Left lung (tissue), 10 donors: Measurements from ENCODE around the gene ANG. TPM values are rescaled to one million over a fixed set of nuclear protein-coding genes. Genes with fewer than 3 reads are reported as not detected.
A peak's percentile ranks its signal among the peaks of the same experiment; 100 is the strongest.

Experiments
- ATAC-seq: fragments of 200-7000 bp; cut with Tn5 transposase; one replicate; pipeline ENCODE4 v1.9.1; 2020; ENCODE audit warnings: moderate library complexity
- DNase-seq, 4 donors: peaks; one replicate each; pipeline ENCODE4 v3.0.0-alpha.2; 2013 to 2020
- H3K27ac ChIP-seq, 2 donors: fragments of 200-600 bp; sonication (generic) in 1 of 2; one replicate each; pipeline versions ENCODE4 v1.5.0 to v1.8.0; 2020 to 2021
- H3K27me3 ChIP-seq, 2 donors: fragments of 200-600 bp; sonication (generic) in 1 of 2; one replicate each; pipeline versions ENCODE4 v1.5.0 to v1.8.0; 2020 to 2021
- H3K36me3 ChIP-seq, 2 donors: fragments of 200-600 bp; sonication (generic) in 1 of 2; one replicate each; pipeline versions ENCODE4 v1.5.0 to v1.8.0; 2020 to 2021
- H3K4me1 ChIP-seq, 2 donors: fragments of 200-600 bp; one replicate each; pipeline ENCODE4 v1.8.0; 2021
- H3K4me3 ChIP-seq, 2 donors: fragments of 200-600 bp; sonication (generic) in 1 of 2; one replicate each; pipeline versions ENCODE4 v1.5.0 to v1.8.0; 2020 to 2021; ENCODE audit warnings: mild to moderate bottlenecking in 1 of 2
- H3K9me3 ChIP-seq, 2 donors: fragments of 200-600 bp; sonication (generic) in 1 of 2; one replicate each; pipeline versions ENCODE4 v1.5.0 to v1.8.0; 2020 to 2021
- CTCF ChIP-seq, 2 donors: fragments of 200-600 bp; sonication (generic) in 1 of 2; IDR thresholded peaks; one replicate each; pipeline versions ENCODE4 v1.5.0 to v1.8.0; 2021; ENCODE audit warnings: antibody characterized with exemption in 2 of 2
- intact Hi-C, 2 donors: fragments of 100-400 bp; cut with DNase I; formaldehyde crosslinking; loops; one replicate each; pipeline versions ENCODE4 v1.11.2 to v1.14.2; 2022
- polyA plus RNA-seq, 6 donors: library from polyadenylated mRNA; unstranded; fragments of 120-200 nt; gene quantifications; one replicate each; pipeline ENCODE4 v1.2.1, GENCODE V29; 2013; ENCODE audit not compliant: insufficient read length in 6 of 6
- total RNA-seq, 2 donors: library from RNA; stranded (reverse); fragmentation: NEBNext Ultra II Directional; extraction: Animal tissue kit (Norgen Biotek cat#: 25700); gene quantifications; one replicate each; pipeline ENCODE4 v1.2.1, GENCODE V29; 2021
- donor health status: DM: no; HTN: yes; CAD: no.
- donor health status: DM: no; HTN: no; CAD: no.

ANG gene
- total and polyA plus RNA-seq, 8 donors = 6.6 to 11.0 (median 9.1) TPM

GRCh38 chr14:20711261-20711660 is 22.7 kb downstream of the ANG start:
- DNase-seq = peak in 1 of 4 donors; percentile 30
- Histone ChIP-seq H3K4me3 (no peak overlapping the region), H3K9me3 (no peaks in the 10 kb centered on the region), H3K4me1 (peaks cover 10 to 36% of the 10 kb centered on the region in 2 donors), H3K27me3 (no peaks in the 10 kb centered on the region), H3K27ac (peak overlapping the region; percentile 33 to 34), H3K36me3 (no peaks in the 10 kb centered on the region)
- no peak for TF ChIP-seq CTCF (IDR thresholded peaks at IDR 0.05)
- ATAC-seq = peak; percentile 71
- intact Hi-C loops = no loop called here

- Histone ChIP-seq H3K4me1 (peaks cover 10 to 39% of the 10 kb centered on the region in 2 donors), H3K27ac (peak overlapping the region; percentile 33 to 34), H3K4me3 (no peak overlapping the region), H3K9me3 (no peaks in the 10 kb centered on the region), H3K36me3 (no peaks in the 10 kb centered on the region), H3K27me3 (no peaks in the 10 kb centered on the region)
- intact Hi-C loops = no loop called here
- no peak for DNase-seq
- ATAC-seq = no peak
- no peak for TF ChIP-seq CTCF (IDR thresholded peaks at IDR 0.05)
These were observed 23.1 kb downstream of the ANG start for GRCh38 chr14:20711685-20712084.

GRCh38 chr14:20712904-20713303 is 24.3 kb downstream of the ANG start:
- no peaks in the 10 kb centered on the region for H3K36me3 ChIP-seq
- intact Hi-C loops = no loop called here
- no peak overlapping the region for H3K4me3 ChIP-seq
- ATAC-seq (no peak), DNase-seq (no peak)
- H3K27ac ChIP-seq = no peak overlapping the region
- H3K4me1 ChIP-seq = peaks cover 3 to 33% of the 10 kb centered on the region in 2 donors
- H3K9me3 ChIP-seq = no peaks in the 10 kb centered on the region
- TF ChIP-seq CTCF (IDR thresholded peaks at IDR 0.05) = no peak
- no peaks in the 10 kb centered on the region for H3K27me3 ChIP-seq

- no peak for TF ChIP-seq CTCF (IDR thresholded peaks at IDR 0.05)
- ATAC-seq = peak; percentile 60
- no peaks in the 10 kb centered on the region for H3K27me3 ChIP-seq
- intact Hi-C loops = no loop called here
- DNase-seq = peak in 2 of 4 donors; percentile 86
- H3K9me3 ChIP-seq = no peaks in the 10 kb centered on the region
- H3K36me3 ChIP-seq = no peaks in the 10 kb centered on the region
- no peak overlapping the region for H3K4me3 ChIP-seq
- H3K27ac ChIP-seq = peak overlapping the region; percentile 59 to 94
- peaks cover 3 to 33% of the 10 kb centered on the region in 2 donors for H3K4me1 ChIP-seq
These were observed 26.2 kb downstream of the ANG start for GRCh38 chr14:20714593-20715250.

GRCh38 chr14:20719777-20720176 is 31.2 kb downstream of the ANG start:
- Histone ChIP-seq H3K27ac (peak overlapping the region; percentile 41 to 47), H3K36me3 (no peaks in the 10 kb centered on the region), H3K9me3 (no peaks in the 10 kb centered on the region), H3K4me1 (peaks cover 0 to 26% of the 10 kb centered on the region in 2 donors), H3K4me3 (no peak overlapping the region), H3K27me3 (peaks cover 0 to 30% of the 10 kb centered on the region in 2 donors)
- ATAC-seq (peak; percentile 65), DNase-seq (peak in 1 of 4 donors; percentile 81)
- intact Hi-C loops = no loop called here
- TF ChIP-seq CTCF (IDR thresholded peaks at IDR 0.05) = no peak
